ENCODE measurements around the gene ELANE.
A peak's percentile ranks its signal among the peaks of the same experiment; 100 is the strongest.

Gene ELANE

DNA sequence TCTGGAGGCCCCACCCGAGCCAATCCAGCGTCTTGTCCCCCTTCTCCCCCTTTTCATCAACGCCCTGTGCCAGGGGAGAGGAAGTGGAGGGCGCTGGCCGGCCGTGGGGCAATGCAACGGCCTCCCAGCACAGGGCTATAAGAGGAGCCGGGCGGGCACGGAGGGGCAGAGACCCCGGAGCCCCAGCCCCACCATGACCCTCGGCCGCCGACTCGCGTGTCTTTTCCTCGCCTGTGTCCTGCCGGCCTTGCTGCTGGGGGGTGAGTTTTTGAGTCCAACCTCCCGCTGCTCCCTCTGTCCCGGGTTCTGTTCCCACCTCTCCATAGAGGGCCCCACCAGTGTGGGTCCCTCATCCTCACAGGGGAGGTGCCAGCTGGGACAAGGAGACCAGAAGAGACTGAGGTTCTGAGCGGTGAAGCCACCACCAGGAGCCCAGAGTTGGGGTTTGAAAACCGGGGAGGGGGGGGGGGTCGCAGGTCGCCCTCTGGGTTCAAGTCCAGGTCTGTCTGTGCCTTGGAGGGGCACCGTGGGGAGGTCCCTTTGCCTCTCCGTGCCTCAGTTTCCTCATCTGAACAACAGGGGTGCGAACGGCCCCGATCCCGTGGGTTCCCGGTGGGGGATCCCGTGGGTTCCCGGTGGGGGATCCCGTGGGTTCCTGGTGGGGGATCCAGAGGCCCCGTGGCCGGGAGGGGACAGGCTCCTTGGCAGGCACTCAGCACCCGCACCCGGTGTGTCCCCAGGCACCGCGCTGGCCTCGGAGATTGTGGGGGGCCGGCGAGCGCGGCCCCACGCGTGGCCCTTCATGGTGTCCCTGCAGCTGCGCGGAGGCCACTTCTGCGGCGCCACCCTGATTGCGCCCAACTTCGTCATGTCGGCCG lies at the start of gene ELANE:
ELANE (plus strand) TSS at position 168 of the 878 bp plus-strand sequence; CDS start at position 194, 26 bp downstream.
- no peak for DNase-seq

DNA sequence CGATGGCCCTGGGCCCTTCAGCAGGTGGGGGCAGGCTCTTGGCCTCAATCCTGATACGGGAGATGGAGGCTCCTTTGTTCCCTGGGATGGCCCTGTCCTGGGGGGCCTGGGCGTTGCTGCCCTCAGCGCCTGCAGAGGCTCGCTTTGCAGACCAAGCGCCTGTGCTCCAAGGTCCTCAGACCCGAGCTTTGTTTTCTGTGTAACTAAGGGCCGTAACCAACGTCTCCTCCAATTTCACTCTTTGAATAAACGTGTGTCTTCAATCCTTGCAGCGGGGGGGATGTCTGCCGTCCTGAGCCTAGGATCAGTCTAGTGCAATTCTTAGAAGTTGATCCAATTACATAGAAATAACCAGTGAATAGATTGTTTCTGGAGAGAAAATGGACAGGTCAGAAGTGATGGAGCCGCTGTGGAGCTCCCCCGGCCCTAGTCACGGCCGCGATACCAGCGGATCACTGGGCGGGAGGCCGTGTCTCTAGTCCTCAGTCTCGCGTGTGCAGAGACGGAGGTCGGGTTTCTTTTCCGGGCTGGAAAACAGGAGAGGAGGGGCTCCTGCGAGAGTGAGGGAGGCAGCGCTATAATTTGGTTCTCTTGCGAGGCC lies 49.5 kb upstream of the ELANE start:
- DNase-seq, result peak; percentile 27

DNA sequence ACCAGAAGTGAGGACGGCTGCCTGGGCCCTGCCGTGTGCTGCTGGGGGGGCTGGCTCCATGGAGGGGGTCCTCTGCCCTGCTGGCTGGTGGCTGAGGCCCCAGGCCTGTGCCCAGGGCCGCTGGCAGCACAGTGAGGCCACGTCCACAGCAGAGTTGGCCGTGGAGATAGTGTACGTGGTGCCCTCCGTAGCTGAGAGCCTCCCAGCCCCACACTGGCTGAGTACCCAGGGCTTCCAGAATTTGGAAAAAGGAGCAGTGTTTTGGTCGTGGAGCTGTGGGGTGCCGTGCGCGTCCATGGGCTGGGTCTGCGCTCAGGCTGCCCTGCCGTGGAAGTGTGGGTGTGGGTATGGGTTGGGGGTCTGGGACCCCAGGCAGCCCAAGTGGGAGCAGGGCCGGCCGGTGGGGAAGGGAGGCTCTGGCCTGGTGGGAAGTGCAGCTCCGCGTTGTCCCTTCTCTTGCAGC lies 49.0 kb upstream of the ELANE start:
- DNase-seq, result no peak

DNA sequence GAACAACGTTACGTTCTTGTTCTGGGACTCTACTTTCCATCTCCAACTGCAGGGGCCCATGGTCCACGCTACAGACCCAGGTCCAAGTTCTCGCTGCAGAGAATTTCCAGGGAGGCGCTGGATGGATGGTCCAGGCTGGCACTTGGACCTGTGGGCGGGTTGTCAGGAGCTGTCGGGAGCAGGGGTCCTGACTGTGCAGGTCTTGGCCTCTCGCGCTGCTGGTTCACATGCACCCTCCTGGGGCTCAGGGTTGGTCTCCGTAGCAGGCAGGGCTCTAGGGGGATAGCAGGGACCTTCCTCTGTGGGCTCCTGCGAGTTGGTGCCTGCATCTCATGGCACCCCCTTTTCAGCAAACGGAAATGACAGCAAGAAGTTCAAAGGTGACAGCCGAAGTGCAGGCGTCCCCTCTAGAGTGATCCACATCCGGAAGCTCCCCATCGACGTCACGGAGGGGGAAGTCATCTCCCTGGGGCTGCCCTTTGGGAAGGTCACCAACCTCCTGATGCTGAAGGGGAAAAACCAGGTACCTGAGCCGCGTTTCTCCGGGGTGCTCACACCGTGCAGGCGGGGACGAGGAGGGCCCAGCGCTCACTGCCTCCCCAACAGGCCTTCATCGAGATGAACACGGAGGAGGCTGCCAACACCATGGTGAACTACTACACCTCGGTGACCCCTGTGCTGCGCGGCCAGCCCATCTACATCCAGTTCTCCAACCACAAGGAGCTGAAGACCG lies 48.3 kb upstream of the ELANE start:
- no peak for DNase-seq

DNA sequence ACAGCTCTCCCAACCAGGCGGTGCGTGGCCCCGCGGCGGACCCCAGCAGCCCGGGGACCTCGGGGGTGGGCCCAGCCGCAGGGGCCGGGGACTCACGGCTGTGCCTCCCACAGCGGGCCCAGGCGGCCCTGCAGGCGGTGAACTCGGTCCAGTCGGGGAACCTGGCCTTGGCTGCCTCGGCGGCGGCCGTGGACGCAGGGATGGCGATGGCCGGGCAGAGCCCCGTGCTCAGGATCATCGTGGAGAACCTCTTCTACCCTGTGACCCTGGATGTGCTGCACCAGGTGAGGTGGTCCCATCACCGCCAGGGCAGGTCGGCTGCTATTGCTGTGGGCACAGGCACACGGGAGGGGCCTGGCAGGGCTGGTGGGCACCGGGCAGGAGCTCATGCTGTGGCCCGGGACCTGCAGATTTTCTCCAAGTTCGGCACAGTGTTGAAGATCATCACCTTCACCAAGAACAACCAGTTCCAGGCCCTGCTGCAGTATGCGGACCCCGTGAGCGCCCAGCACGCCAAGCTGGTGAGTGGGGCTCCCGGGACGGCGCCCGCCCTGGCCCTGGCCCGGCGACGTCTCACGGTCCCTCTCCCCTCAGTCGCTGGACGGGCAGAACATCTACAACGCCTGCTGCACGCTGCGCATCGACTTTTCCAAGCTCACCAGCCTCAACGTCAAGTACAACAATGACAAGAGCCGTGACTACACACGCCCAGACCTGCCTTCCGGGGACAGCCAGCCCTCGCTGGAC lies 47.5 kb upstream of the ELANE start:
- DNase-seq, result no peak

DNA sequence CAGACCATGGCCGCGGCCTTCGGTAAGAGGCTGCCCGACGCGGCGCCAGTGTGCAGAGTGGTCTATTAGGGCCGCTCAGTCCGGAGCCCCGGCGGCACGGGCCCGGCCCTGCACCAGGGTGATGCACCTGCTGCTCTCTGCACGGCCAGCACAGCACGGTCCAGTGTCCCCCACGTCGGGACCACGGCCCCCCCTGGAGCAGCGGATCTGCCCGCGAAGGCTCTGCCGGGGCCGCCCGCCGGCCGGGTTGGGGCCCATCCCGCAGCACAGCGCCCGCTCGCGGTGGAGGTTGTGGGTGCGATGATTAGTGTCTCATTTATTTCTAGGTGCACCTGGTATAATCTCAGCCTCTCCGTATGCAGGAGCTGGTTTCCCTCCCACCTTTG lies 46.9 kb upstream of the ELANE start:
- no peak for DNase-seq

DNA sequence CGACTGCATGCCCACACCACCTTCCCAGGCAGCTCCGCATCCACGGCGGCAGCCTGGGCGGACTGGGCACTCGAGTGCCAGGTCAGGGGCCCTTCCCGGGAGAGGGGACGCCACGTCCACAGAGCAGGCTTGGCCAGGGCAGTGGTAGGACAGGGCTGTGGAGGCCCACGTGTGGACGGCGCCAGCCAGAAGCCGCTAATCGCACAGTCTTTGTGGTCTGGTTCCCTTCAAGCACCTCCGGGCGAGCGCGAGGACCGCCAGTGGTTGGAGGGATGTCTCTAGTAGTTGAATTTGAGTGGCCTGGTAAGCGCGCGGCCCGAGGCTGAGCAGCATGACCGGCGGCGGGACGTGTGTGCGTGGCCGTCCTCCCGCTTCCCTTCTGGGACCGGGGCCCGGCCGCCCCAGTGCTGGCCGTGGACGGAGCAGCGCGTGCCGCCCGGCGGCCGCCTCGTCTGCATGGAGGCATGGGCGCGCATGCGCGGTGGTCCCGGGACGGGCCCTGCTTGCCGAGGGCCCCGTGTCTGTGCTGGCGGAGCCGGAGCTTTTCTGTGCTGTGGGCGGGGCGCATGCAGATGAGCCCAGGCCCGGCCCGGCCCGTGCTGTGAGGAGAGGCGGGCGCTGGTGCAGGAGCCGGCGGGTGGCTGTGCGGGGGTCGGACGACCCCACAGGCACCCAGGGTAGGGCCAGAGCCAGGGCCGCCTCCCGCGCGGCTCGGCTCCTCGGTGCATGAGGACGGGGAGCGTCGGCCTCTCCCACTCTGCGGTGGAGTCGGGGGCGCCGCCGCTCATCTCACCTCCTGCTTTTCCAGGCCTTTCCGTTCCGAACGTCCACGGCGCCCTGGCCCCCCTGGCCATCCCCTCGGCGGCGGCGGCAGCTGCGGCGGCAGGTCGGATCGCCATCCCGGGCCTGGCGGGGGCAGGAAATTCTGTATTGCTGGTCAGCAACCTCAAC lies 46.2 kb upstream of the ELANE start:
- DNase-seq, result no peak

DNA sequence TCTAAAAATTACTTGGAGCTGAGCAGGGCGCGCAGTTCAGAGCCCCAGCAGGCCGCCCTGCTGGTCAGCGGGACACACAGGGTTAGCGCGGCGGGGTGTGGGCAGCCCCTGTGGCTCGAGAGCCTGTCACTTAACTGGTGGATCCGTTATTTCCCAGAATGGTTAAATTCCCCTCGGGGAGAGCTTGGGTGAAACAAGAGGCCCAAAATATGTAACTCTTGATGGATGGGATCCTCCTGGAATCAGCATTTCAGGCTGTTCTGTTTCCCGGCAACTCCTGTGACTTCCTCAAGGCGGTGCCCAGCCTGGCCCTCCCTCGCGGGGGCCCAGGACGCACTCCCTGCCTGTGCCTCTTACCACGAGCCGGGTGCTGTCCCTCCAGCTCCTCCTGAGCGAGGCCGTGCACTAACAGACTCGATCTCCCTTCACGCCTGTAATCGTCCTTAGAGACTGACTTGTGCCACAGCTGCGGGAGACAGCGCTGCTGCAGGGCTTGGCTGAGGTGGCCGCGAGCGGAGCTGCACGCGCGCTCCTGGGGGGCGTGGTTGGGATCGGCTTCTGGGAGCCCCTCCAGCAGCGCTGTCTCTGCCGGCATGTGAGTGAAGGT lies 45.2 kb upstream of the ELANE start:
- DNase-seq, result no peak

DNA sequence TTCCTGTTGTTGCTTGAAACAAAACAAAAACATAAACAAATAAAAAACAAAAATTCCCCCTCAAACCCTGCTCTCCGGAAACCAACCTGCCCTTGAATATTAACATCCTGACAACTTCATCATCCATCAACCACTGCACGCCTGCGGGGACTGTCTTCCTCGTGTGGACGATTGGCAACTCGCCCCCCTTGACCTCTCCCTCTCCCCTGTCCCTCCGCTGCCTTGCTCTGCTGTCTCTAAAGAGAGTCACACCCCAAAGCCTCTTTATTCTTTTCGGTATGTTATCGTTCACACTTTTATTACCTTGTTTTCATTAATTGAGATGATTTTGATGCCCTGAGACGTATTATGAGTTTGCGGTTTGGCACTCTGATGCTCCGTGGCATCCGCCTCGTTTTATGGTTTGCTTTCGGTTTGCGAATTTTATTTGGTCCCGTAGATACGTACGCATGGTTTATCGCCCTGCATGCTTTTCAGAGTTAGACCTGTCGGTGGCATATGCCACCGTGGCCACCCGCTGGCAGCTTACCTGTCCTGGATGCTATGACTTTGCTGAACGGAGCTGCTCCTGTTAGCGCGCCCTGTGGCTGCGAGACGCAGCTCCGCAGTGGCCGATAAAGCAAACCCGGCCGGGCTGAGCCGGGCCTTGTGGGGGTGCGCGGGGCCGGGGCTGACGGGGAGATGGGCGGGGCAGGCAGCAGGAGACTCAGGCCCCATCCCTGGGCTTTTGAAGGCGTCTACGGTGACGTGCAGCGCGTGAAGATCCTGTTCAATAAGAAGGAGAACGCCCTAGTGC lies 44.3 kb upstream of the ELANE start:
- DNase-seq, result no peak

DNA sequence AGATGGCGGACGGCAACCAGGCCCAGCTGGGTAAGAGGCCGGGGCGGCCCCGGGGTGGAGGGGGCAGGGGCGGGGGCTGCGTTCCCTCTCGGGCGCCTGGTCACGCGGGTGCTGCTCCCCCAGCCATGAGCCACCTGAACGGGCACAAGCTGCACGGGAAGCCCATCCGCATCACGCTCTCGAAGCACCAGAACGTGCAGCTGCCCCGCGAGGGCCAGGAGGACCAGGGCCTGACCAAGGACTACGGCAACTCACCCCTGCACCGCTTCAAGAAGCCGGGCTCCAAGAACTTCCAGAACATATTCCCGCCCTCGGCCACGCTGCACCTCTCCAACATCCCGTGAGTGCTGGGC lies 43.7 kb upstream of the ELANE start:
- no peak for DNase-seq

DNA sequence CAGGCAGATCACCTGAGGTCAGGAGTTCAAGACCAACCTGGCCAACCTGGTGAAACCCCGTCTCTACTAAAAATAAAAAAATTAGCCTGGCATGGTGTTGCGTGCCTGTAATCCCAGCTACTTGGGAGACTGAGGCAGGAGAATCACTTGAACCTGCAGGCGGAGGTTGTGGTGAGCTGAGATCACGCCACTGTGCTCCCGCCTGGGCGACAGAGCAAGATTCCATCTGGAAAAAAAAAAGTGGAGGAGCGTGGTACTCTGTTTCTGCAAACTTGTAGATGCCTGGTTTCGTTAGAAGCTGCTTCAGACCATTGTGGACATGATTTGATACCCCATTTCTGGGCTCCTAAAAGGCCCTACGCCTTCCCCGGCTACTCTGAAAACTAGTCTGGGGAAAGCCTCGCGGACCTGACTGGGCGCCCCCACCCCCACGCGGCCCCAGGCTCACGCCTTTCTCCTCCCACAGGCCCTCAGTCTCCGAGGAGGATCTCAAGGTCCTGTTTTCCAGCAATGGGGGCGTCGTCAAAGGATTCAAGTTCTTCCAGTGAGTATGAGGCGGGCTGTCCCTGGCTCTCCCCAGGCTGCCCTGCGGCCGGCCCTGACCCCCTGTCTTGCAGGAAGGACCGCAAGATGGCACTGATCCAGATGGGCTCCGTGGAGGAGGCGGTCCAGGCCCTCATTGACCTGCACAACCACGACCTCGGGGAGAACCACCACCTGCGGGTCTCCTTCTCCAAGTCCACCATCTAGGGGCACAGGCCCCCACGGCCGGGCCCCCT lies 41.8 kb upstream of the ELANE start:
- DNase-seq, result no peak

DNA sequence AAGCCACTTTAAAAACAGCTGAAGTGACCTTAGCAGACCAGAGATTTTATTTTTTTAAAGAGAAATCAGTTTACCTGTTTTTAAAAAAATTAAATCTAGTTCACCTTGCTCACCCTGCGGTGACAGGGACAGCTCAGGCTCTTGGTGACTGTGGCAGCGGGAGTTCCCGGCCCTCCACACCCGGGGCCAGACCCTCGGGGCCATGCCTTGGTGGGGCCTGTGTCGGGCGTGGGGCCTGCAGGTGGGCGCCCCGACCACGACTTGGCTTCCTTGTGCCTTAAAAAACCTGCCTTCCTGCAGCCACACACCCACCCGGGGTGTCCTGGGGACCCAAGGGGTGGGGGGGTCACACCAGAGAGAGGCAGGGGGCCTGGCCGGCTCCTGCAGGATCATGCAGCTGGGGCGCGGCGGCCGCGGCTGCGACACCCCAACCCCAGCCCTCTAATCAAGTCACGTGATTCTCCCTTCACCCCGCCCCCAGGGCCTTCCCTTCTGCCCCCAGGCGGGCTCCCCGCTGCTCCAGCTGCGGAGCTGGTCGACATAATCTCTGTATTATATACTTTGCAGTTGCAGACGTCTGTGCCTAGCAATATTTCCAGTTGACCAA lies 41.1 kb upstream of the ELANE start:
- DNase-seq, result no peak

DNA sequence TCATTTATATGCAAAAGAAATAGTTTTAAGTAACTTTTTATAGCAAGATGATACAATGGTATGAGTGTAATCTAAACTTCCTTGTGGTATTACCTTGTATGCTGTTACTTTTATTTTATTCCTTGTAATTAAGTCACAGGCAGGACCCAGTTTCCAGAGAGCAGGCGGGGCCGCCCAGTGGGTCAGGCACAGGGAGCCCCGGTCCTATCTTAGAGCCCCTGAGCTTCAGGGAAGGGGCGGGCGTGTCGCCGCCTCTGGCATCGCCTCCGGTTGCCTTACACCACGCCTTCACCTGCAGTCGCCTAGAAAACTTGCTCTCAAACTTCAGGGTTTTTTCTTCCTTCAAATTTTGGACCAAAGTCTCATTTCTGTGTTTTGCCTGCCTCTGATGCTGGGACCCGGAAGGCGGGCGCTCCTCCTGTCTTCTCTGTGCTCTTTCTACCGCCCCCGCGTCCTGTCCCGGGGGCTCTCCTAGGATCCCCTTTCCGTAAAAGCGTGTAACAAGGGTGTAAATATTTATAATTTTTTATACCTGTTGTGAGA lies 40.5 kb upstream of the ELANE start:
- no peak for DNase-seq

DNA sequence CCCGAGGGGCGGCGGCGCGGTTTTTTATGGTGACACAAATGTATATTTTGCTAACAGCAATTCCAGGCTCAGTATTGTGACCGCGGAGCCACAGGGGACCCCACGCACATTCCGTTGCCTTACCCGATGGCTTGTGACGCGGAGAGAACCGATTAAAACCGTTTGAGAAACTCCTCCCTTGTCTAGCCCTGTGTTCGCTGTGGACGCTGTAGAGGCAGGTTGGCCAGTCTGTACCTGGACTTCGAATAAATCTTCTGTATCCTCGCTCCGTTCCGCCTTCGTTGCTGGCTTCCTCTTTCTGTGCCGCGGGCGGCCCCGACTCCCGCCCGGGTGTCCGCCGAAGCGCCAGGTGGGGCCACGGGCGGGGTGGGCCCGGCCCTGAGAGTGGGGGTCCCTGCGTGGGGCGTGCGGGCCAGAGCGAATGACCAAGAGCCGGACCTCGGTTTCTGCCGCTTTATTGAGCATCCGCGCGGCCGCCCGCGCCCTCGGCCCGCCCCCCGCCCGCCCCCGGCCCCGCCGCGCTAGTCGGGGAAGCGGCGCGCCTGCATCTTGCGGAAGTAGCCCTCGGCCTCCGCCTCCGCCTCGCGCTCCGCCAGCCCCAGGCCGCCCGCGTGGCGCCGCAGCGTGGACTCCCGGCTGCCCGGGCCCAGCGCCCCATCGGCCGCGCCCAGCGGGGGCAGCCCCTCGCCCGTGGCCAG lies 39.9 kb upstream of the ELANE start:
- DNase-seq, result no peak

DNA sequence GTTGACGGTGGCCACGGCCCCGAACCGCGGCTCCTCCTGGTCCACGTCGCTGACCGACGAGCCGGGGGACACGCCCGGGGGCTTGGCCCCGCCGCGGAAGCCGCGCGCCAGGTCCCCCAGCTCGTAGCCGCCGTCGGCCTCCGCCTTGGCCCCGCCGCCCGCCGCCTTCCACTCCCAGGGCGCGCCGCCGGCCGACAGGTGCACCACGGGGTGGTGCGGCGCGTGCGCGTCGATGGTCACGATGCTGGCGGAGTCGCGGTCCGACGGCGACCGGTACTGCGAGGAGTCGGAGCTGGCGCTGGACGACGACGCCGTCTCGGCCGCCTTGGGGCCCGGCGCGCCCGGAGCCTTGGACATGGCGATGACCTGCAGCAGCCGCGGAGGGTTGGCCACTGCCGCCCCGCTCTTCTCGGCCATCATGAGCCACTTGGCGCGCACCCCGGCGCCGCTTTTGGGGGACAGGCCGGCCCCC lies 39.3 kb upstream of the ELANE start:
- no peak for DNase-seq

DNA sequence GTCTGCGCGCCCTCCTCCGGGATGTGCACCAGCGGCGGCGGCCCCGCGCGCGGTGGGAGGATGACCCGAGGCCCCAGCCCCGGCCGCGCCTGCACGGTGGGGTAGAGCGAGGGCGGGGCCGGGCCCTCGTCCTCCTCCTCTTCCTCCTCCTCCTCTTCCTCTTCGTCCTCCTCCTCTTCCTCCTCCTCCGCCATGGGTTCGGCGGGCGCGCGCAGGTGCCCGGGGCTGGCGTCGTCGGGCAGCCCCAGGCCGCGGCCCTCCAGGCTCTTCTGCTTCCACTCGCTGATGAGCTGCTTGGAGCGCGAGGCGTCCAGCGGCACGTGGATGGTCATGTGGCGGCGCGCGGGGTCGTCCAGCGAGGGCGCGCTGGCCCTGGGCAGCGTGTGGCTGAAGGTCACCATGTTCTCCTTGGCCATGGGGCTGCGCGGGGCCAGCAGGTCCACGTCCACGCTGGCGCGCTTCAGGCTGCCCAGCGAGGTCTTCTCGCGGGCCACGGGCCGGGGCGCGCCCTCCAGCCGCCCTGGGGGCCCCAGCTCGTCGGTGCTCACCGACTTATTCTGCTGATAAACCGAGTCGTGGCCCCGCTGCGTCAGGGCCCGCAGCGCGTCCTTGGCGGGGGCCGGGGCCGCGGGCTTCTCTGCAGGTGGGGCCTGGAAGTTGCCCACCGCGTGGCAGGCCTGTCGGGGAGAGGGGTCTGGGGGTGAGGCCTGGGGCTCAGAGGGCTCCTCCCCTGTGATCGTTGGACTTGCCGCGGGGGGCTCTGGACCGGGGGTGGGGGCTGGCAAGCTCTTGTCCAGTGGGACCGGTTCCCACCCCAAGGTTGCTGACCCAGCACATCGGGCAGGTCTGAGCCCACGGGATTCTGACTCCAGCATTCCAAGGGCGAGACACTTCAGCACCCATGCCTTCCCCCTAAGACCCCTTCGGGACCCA lies 38.6 kb upstream of the ELANE start:
- no peak for DNase-seq
